Myocyte (in vitro differentiated cells): ENCODE results near the gene TMEM158. TPM values are rescaled to one million over a fixed set of nuclear protein-coding genes. Genes with fewer than 3 reads are reported as not detected.

ENCODE experiments used
- DNase-seq: peaks from one replicate; pipeline ENCODE4 v3.0.0-alpha.2; 2012; ENCODE audit warnings: low read depth
- polyA plus RNA-seq: library from polyadenylated mRNA; unstranded; fragments of >200 nt; gene quantifications from one replicate; pipeline ENCODE4 v1.2.1, GENCODE V29; 2012; ENCODE audit warnings: missing spikeins
- total RNA-seq: library from RNA; depleted of rRNA; stranded (reverse); fragments of >200 nt; gene quantifications from 2 replicates; pipeline ENCODE4 v1.2.3, GENCODE V29; 2014

Gene TMEM158
- 131 and 157 TPM in 2 replicates for total RNA-seq
- 28.7 TPM for polyA plus RNA-seq

DNA sequence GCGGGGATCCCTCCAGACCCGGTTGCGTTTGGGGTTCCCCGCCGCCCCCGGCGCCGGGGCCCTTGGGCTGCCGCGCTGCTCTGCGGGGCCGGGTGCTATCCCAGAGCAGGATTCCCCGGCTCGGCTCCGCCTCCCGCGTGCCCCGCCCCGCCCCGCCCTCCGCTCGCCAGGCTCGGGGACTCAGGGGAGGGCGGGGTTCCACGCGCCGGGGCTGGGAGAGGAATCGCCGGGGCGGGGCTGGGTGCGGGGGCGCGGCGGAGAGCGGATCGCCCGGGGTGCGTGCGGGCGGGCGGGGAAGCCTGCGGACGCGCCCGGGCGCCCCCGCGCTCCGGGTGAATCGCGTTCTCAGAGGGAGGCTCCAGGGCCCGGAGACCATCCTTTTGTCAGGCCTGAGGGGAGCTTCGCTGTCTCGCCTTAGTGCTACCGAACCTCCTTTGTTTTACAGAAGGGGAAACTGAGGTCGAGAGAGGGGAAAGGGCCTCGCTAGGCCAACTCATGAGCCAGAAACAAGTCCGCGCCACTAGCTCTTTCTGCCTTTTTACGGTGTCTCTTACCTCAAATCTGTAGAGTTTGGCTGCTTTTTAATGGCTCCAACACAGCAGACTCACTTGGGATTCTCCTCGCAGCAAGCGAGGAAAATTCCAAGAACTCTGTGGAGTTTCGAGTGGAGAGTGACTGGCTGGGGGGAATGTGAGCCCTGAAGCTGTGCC lies at the start of gene TMEM158:
Gene TMEM158, minus strand, starts transcription at position 82 of the 710 bp plus-strand sequence. CDS start 260 bp downstream, outside the sequence.
- DNase-seq, result peak; percentile 89

DNA sequence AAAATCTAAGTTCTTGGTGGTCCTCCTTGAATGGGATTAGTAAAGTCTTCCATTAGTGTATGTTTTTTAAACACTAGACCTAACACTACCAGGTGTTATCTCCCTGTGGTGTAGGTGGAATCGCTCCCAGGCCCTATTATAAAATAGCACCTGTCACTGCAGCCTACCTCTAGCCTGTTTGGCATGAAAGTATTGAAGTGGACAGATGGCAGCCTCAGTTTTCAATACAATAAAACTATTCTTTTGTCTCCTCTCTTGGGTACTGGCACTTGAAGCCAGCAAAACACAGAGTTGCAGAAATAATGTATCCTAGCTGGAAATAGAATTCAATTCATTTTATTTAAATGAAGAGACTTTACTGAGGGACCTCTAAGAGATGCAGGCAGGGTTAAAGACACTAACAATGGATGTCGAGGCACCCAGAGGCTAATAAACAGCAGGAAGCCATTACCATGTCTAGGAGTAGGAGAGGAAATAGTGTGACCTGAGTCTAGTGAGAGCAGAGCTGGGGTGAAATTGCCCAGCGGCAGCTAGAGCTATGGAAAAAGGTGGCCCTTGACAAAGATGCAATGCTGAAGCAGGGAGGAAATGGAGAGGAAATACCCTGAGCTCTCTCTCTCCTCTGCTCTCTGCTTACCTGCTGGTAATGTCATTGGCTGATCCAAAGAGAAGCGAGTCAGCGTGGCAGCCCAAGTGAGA lies 49.1 kb upstream of the TMEM158 start:
- DNase-seq, result no peak

DNA sequence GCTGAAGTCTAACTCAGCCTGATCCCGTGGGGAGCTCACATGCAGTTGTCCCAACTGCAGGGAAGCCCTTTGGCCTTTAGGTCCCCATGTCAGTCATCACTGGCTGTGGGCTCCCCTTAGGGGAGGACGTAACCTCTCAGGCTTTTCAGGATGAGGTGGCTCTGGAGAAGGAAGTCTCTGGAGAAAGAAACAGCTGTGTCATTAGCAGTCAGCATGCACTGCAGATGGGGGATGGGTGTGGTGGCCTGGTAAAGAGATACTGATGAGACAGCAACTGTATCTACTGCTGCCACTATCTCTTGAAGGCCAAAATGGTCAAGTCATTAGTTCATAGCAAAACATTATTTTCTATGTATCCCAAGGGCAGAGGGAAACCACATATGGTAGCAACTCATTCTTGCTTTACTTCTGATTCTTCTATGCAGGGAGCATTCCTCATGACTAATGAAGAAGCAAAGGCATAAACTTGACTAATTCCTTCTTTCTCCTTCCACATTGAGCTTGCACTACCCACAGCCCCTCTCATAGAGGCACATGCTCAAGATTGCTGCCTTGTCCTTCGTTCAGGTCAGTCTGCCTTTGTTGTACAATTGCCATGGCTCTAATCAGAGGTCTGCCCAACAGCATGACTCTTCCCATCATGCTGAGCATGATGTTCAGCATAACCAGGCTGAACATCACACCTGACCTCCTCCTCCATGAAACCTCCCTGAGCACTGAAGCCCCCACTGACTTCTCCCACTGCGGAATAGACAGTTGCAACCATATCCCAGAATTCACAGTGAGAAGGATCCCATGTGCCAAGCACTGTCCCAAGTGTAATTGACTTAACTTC lies 47.8 kb upstream of the TMEM158 start:
- peak; percentile 76 for DNase-seq

DNA sequence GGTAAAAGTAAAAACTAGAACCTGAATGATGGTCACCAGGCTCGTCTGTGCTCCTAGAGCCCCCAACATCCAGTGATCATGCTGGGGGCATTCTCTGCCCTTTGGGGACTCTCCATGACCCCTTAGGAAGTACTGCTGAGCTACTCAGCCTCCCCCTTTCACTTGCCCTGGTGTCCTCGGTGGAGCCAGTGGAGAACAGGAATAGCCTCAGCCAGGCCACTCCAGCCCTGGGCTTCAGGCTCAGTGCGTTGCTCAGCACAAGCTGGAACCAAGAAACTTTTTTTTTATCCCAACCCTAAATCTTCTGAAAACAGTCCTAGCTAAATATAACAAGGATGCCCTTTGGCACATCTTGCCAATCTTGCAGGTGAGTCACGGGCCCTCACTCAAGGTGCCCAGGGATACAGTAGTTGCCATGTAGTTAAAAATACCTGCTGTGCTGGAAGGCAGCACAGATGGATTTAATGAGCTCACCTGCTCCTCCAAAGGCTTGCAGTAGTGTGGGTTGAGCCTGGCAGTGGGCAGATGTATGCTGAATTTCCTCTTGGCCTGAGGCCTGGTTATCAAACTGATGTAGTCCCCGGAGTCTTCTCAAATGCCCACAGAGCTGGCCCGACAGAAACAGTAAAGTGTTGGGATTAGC lies 46.9 kb upstream of the TMEM158 start:
- no peak for DNase-seq

DNA sequence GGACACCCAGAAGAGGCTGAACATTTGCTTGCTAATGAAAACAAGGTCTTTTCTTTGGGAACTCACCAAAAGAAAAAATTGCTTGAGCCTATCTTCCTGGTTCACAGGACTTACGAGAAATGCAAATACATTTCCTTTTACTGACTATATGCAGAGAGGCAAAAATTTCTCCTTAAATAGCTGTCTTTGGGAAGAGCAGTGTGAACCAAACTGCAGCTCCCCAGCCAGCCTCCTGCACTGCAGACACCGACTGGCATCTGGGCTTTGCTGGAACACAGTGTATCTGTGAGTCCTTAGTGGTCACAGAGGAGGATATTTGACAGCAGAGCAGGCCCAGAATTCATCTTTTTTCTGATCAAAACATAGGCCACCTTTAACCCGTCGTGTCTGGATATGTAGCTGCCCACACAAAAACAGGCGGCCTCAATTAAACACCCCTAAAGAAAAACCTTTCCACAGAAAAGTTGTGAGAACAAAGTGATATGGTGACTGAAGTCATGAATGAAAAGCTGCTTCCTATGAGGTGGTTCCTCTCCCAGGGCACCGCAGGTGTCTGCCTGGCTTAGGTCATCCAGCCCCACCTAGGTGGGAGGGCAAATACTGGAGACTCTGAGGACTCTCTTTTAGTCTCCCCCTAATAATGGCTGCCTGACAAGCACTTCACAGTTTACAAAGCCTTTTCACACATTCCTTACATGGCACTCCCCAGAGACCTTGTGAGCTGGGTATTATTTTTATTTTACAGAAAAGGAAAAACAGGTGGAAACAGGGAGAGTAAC lies 46.1 kb upstream of the TMEM158 start:
- DNase-seq, result no peak

DNA sequence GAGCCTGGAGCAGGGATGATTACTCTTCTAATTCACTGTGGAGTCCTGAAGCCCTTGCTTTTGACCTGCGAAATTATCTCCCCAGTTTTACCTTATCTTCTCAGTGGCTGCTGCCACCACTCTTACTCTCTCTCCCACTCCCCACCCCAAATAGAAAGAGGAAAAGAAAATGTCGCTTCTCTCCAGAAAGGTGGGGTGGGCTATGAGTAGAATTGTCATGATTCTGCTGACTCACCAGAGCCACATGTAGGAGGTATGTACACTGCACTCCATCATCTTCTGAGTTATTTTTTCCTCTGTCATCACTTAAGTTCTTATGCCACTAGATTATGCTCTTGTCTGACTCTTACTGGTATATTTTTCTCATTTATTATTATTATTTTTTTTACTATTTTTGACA lies 43.9 kb upstream of the TMEM158 start:
- no peak for DNase-seq

DNA sequence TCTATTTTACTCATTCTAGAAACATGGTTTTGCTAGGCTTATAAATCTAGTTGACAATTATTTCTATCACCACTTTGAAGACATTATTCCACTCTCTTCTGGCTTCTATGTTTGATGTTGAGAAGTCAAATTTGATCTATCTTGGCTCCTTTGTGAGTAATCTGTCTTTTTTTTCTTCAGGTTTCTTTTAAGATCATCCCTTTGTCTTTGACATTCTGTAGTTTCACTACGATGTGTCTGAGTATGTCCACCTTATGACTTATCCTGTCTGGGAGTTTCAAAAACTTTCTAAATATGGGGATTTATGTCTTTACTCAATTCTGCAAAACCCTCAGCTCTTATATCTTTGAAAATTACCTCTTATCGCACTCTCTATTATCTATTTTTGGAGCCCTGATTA lies 41.0 kb upstream of the TMEM158 start:
- no peak for DNase-seq

DNA sequence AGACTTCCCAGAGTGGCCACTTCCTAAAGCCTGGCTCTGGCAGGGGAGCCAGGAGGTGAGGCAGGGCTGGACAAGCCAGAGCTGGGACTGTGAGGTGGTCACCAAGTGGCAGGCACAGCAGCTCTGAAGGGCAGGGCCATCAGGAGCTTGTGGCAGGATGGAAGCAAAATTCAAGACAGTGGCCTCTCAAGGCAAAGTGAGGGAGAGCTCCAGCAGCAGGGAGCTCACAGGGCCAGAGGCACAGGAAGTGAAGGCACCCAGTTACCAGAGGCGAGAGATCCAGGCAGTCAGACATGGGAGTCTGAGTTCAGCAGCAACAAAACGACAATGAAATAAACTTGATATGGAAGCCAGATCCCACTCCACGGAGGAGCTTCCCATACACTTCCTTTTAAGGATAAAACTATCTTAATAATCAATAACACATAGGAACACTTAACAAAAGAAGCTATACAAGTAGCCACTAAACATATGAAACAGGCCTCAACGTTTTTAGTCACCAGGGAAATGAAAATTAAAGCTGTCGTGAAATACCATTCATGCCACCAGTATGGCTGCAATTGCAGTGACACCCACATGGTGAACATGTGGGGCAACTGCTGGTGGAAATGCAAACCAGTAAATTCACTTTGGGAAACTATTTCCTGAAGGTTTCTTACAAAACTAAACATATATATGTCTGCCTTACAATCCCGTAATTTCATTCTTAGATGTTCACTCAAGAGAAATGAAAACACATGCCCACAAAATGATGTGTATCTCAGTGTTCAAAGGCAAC lies 35.4 kb upstream of the TMEM158 start:
- DNase-seq, result no peak

DNA sequence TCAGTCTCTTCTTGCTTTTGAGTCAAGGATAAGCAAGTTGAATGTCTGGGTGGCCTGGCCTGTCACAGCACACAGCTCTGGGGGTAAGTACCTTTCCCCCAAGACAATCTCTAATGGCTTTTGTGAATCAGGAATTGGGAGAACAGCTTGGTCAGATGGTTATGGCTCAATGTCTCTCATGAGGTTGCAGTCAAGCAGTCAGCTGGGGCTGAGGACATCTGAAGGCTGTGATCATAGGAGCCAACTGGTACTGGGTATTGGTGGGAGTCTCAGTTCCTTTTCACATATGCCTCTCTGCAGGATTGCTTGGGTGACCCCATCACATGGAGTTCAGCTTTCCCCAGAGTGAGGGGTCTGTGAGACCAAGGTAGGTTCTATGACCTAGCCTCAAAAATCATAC lies 33.0 kb upstream of the TMEM158 start:
- no peak for DNase-seq

DNA sequence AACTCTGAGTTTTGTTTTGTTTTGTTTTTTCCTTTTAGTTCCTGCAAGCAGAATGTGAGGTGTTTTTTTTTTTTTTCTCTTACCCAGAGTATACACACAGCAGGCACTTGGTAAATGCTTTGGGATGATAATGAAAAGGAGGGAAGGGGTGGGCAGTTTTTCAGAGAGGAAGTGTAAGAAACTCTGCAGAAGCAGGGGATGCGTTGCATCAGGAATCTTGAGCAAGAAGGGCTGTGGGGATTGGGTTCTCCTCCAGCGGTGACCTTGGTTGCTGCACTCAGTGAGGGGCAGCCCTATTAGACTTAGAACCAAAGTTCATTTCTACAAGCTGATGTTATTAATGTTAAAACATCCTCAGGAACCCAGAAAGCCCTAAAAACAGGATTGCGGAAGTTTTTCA lies 32.2 kb upstream of the TMEM158 start:
- DNase-seq, result no peak

DNA sequence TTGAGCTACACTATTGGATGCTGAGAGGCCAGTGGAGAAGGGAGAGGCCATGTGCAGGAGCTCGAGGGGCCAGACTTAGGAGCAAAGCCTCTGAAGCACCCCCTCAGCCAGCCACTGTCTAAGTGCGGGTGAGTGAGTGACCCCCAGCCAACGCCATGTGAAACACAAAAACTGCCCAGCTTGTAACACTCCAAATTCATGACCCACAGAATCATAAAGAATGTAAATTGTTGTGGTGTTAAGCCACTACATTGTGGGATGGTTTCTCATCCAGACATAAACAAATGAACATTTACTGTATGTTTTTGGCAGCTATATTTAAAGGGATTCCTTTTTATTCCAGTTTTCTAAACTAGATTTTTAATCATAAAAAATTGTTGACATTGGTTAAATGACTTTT lies 27.2 kb upstream of the TMEM158 start:
- no peak for DNase-seq

DNA sequence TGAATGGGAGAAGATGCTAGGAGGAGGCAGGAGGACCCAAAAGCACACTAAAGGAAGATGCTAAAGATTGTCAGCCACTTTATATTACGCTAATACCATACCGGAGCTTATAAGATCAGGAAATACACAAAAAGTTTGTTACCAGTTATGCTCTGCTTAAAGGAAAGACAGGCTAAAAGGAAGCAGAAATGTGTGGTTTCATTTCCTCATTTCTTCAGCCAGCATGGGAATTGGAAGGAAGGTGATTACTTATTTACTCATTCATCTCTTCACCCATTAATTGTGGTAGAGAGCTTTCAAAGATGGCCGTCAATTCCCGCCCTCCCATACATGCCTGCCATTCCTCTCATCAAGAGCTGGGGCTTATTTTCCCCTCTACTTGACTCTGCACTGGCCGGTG lies 26.7 kb upstream of the TMEM158 start:
- DNase-seq, result no peak

DNA sequence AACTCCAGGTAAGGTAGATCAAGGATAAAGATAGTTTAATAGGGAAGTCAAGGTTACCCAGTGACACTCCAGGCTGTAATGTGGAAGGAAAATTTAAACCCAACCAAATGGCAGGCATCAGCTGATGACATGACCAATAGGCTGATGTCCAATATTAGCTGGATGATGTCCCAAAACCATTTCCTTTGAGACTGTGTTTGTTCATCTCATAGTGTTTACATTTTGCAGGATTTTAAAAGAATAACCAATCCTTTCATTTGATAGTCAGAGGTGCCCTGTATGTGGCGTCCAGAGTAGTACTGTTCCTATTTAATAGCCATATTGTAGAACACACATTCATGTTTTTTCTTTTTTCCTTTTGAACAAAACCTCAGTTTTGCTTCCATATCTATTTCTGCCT lies 23.3 kb upstream of the TMEM158 start:
- DNase-seq, result no peak

DNA sequence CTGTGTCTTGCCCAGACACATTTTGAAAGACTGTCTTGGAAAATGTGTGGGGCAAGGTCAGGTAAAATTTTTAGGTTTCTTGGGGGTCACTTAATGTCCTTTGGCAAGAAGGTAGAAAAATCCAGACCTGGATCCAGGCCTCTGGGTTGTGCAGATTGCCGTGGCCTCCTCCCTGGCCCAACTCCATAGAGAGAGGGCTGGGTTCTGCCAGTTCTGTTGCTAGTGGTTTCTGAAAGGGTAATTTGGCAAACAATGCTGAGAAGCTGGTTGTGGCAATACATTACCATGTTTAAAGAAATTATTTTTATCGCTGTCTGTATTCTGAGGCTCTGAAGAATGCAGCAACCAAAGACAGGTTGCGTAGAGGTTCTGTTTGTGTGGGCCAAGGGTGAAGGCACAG lies 20.2 kb upstream of the TMEM158 start:
- DNase-seq, result no peak

DNA sequence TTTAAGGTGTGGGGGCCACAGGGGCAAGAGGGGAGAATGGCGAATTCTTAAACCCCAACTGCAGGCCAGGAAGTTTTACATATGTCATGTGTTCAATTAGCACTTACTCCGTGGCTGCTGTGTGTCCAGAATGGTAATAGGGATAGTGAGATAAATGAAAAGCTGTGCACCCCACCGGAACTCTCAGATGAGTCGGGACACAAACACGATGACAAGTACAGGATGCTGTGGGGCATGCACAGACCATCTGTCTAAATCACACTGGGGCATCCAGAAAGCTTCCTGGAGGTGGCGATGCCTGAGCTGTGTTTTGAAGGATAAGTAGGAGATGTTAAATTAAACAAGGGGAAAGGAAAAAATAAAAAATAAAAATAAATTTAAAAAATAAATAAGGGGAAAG lies 18.3 kb upstream of the TMEM158 start:
- no peak for DNase-seq

DNA sequence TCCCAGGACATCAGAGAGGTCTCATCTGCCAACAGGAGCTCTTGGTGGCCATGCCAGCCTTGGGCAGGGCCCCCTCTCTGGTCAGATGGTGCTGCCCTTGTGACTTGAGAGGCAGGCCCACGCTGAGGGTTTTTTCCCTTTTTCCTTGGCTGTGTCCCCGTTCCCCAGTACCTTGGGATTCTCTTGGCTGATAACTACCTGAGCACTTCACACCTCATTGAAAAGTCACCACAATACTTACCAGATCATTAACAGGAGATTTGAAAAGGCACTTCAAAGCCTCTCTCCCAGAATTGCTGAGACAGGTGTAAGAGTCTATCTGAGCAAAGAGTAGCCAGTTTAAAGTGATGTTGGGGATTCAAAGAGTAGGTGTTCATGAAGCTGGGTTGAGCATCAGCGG lies 15.1 kb upstream of the TMEM158 start:
- no peak for DNase-seq

DNA sequence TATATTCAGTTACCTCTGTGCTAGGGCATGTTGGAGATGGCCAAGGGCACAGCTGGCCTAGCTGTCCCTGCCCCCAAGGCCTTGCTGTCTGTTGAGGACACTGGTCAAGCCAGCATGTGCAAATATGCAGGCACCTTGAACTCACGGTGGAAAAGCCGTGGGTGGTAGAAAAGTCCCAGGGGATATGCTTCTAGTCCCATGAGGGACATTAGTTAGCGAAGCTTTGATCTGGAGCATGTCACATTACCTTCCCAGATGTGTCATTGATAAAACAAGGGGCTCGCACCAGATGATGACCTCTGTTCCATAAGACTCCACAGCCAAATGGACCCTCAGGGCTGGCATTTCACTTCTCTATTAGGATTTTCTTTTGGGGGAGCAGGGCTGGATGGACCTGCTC lies 14.2 kb upstream of the TMEM158 start:
- no peak for DNase-seq

DNA sequence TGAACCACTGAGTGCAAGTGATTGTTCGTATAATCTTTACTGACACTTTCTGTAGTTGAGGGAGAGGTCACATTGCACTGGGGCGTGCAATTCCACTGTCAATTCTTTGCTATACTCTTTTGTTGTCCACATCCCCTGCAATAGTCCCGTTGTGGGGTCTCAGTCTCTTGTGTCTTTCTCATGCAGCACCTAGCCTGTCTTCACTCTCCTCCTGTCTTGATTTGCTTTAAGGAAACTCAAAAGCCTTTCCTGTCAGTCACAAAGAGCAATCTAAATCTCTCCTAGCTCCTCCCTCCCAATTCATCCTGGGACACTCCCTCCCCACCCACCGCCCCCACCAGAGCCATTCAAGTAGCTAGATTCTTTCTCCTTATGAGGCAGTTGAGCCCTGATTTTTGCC lies 13.2 kb upstream of the TMEM158 start:
- no peak for DNase-seq

DNA sequence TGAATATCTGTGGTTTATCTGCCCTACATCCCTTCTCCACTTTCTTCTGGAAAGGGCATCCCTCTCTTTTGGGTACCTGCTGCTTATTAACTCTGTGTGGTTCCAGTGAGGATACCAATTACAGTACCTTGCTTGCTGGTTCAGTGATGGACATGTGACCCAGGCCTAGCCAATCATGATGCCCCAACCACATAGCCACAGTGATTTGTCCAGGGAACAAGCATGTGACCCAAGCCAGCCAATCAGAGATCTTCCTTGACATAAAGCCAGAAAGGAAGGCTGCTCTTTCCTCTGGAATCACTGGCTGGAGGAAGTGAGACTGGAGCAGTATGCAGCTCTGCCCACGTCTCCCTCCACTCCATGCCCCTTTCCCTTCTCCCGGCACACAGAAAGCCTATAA lies 10.9 kb upstream of the TMEM158 start:
- DNase-seq, result no peak

DNA sequence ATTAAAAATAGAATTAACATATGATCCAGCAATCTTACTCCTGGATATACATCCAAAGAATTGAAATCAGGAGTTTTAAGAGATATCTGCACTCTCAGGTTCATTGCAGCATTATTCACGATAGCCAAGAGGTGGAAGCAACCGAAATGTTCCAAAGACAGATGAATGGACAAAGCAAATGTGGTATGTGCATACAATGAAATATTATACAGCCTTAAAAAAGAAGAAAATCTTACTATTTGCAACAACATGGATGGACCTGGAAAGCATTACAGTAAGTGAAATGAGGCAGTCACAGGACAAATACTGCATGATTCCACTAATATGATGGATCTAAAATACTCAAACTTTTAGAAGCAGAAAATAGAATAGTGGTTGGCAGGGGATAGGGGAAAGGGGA lies 9.3 kb upstream of the TMEM158 start:
- no peak for DNase-seq
